22Rv1 (cell line): ENCODE measurements around the gene PLA1A.

ENCODE experiments used
- CTCF ChIP-seq: fragments of 450-650 bp; IDR thresholded peaks from 2 replicates; pipeline ENCODE4 v1.5.1; 2017; ENCODE audit warnings: mild to moderate bottlenecking
- ZFX ChIP-seq: fragments of 450-650 bp; IDR thresholded peaks from 2 replicates; pipeline ENCODE4 v1.6.1; 2017; ENCODE audit warnings: antibody characterized with exemption, borderline replicate concordance

- TF ChIP-seq CTCF (no peak), ZFX (no peak)
Measured at GRCh38 chr3:119592861-119593260, 4.8 kb upstream of the PLA1A start.
